Measurements from ENCODE around the gene SYVN1.
A peak's percentile ranks its signal among the peaks of the same experiment; 100 is the strongest.
"Not testable (repeated sequence)": the region's sequence is repeated elsewhere in the genome, so short reads cannot be mapped to it uniquely, and the experiment has no call there.

SYVN1 gene

GRCh38 chr11:65134240-65134951 is at the start of gene SYVN1:
SYVN1 (minus strand) TSS chr11:65134519; CDS start chr11:65133601, 918 bp downstream.
- Histone ChIP-seq H3K27me3 (ENCODE audit: control insufficient read depth, insufficient read depth, low read length) (no peaks in the 10 kb centered on the region), H3K27ac (ENCODE audit: low read length) (no peak within 1 kb of the TSS), H3K4me3 (ENCODE audit: low read length) (peak within 1 kb of the TSS; percentile 90), H3K36me3 (ENCODE audit: control insufficient read depth, insufficient read depth, low read length) (peaks cover 19% of the 10 kb centered on the region), H3K4me1 (ENCODE audit: control insufficient read depth, insufficient read depth, low read length) (peaks cover 2% of the 10 kb centered on the region; the same call in 1 of the 2 replicates), H3K9me3 (ENCODE audit: control insufficient read depth, insufficient read depth, low read length) (no peaks in the 10 kb centered on the region)
- no CpG with 5 or more reads among the region's 60 CpGs for WGBS (ENCODE audit: insufficient coverage, insufficient read length)
- DNase-seq (ENCODE audit: low read depth, low spot score) = no peak

- H3K27ac ChIP-seq (ENCODE audit: low read length) = no peak overlapping the region
- WGBS (ENCODE audit: insufficient coverage, insufficient read length) = no CpG with 5 or more reads among the region's 19 CpGs
These were observed 49.0 kb upstream of the SYVN1 start for GRCh38 chr11:65183201-65183891.

GRCh38 chr11:65182258-65183170 is 48.2 kb upstream of the SYVN1 start:
- WGBS (ENCODE audit: insufficient coverage, insufficient read length) = no CpG with 5 or more reads among the region's 23 CpGs
- no peaks in the 10 kb centered on the region for H3K9me3 ChIP-seq (ENCODE audit: control insufficient read depth, insufficient read depth, low read length)
- H3K4me1 ChIP-seq (ENCODE audit: control insufficient read depth, insufficient read depth, low read length) = peaks cover 14% of the 10 kb centered on the region
- peak overlapping the region; percentile 95 for H3K4me3 ChIP-seq (ENCODE audit: low read length)
- H3K27ac ChIP-seq (ENCODE audit: low read length) = no peak overlapping the region
- no peak for DNase-seq (ENCODE audit: low read depth, low spot score)
- no peaks in the 10 kb centered on the region for H3K27me3 ChIP-seq (ENCODE audit: control insufficient read depth, insufficient read depth, low read length)
- peaks cover 11% of the 10 kb centered on the region for H3K36me3 ChIP-seq (ENCODE audit: control insufficient read depth, insufficient read depth, low read length)

More at GRCh38 chr11:65183201-65183891, 49.0 kb upstream of the SYVN1 start:
- H3K9me3 ChIP-seq (ENCODE audit: control insufficient read depth, insufficient read depth, low read length) = no peaks in the 10 kb centered on the region
- H3K27me3 ChIP-seq (ENCODE audit: control insufficient read depth, insufficient read depth, low read length) = no peaks in the 10 kb centered on the region
- DNase-seq (ENCODE audit: low read depth, low spot score) = no peak
- H3K4me1 ChIP-seq (ENCODE audit: control insufficient read depth, insufficient read depth, low read length) = peaks cover 14% of the 10 kb centered on the region
- peaks cover 16% of the 10 kb centered on the region for H3K36me3 ChIP-seq (ENCODE audit: control insufficient read depth, insufficient read depth, low read length)
- peak overlapping the region; percentile 95; the same call in 1 of the 2 replicates for H3K4me3 ChIP-seq (ENCODE audit: low read length)

GRCh38 chr11:65181569-65182257 is 47.4 kb upstream of the SYVN1 start, which contains the start of gene CAPN1:
CAPN1 (plus strand) TSS chr11:65181928; CDS start chr11:65182702, 774 bp downstream.
- DNase-seq (ENCODE audit: low read depth, low spot score) = peak; percentile 60
- no peak within 1 kb of the TSS for H3K27ac ChIP-seq (ENCODE audit: low read length)
- no peaks in the 10 kb centered on the region for H3K27me3 ChIP-seq (ENCODE audit: control insufficient read depth, insufficient read depth, low read length)
- H3K9me3 ChIP-seq (ENCODE audit: control insufficient read depth, insufficient read depth, low read length) = no peaks in the 10 kb centered on the region
- peaks cover 13% of the 10 kb centered on the region for H3K4me1 ChIP-seq (ENCODE audit: control insufficient read depth, insufficient read depth, low read length)
- no CpG with 5 or more reads among the region's 43 CpGs for WGBS (ENCODE audit: insufficient coverage, insufficient read length)
- H3K36me3 ChIP-seq (ENCODE audit: control insufficient read depth, insufficient read depth, low read length) = peaks cover 4% of the 10 kb centered on the region
- H3K4me3 ChIP-seq (ENCODE audit: low read length) = peak within 1 kb of the TSS; percentile 95

- H3K27me3 ChIP-seq (ENCODE audit: control insufficient read depth, insufficient read depth, low read length) = no peaks in the 10 kb centered on the region
- peak; percentile 37 for DNase-seq (ENCODE audit: low read depth, low spot score)
These were observed 46.7 kb upstream of the SYVN1 start for GRCh38 chr11:65180877-65181568.

GRCh38 chr11:65174571-65175010 is 40.3 kb upstream of the SYVN1 start:
- not testable (repeated sequence) for H3K9me3 ChIP-seq (ENCODE audit: control insufficient read depth, insufficient read depth, low read length); H3K27ac ChIP-seq (ENCODE audit: low read length); H3K36me3 ChIP-seq (ENCODE audit: control insufficient read depth, insufficient read depth, low read length); H3K27me3 ChIP-seq (ENCODE audit: control insufficient read depth, insufficient read depth, low read length); H3K4me1 ChIP-seq (ENCODE audit: control insufficient read depth, insufficient read depth, low read length); H3K4me3 ChIP-seq (ENCODE audit: low read length); DNase-seq (ENCODE audit: low read depth, low spot score)
- no CpG with 5 or more reads among the region's 2 CpGs for WGBS (ENCODE audit: insufficient coverage, insufficient read length)

More at GRCh38 chr11:65180877-65181568, 46.7 kb upstream of the SYVN1 start:
- WGBS (ENCODE audit: insufficient coverage, insufficient read length) = no CpG with 5 or more reads among the region's 60 CpGs
- H3K4me3 ChIP-seq (ENCODE audit: low read length) = peak overlapping the region; percentile 95; the same call in 1 of the 2 replicates
- no peak overlapping the region for H3K27ac ChIP-seq (ENCODE audit: low read length)
- H3K4me1 ChIP-seq (ENCODE audit: control insufficient read depth, insufficient read depth, low read length) = peaks cover 13% of the 10 kb centered on the region
- H3K9me3 ChIP-seq (ENCODE audit: control insufficient read depth, insufficient read depth, low read length) = no peaks in the 10 kb centered on the region
- H3K36me3 ChIP-seq (ENCODE audit: control insufficient read depth, insufficient read depth, low read length) = no peaks in the 10 kb centered on the region

- no peaks in the 10 kb centered on the region for H3K4me1 ChIP-seq (ENCODE audit: control insufficient read depth, insufficient read depth, low read length)
- no peaks in the 10 kb centered on the region for H3K27me3 ChIP-seq (ENCODE audit: control insufficient read depth, insufficient read depth, low read length)
- no peaks in the 10 kb centered on the region for H3K9me3 ChIP-seq (ENCODE audit: control insufficient read depth, insufficient read depth, low read length)
- H3K36me3 ChIP-seq (ENCODE audit: control insufficient read depth, insufficient read depth, low read length) = no peaks in the 10 kb centered on the region
- H3K4me3 ChIP-seq (ENCODE audit: low read length) = no peak overlapping the region
- no peak overlapping the region for H3K27ac ChIP-seq (ENCODE audit: low read length)
- whole genome bisulfite sequencing (ENCODE audit: insufficient coverage, insufficient read length) = no CpG with 5 or more reads among the region's 10 CpGs
- DNase-seq (ENCODE audit: low read depth, low spot score) = no peak
These were observed 38.3 kb upstream of the SYVN1 start for GRCh38 chr11:65172600-65172999.

GRCh38 chr11:65170058-65170534 is 35.8 kb upstream of the SYVN1 start, which contains the start of gene SPDYC:
SPDYC (plus strand) TSS chr11:65170233; CDS start chr11:65171358, 1,125 bp downstream.
- no CpG with 5 or more reads among the region's 21 CpGs for WGBS (ENCODE audit: insufficient coverage, insufficient read length)
- no peak within 1 kb of the TSS for H3K27ac ChIP-seq (ENCODE audit: low read length)
- no peaks in the 10 kb centered on the region for H3K9me3 ChIP-seq (ENCODE audit: control insufficient read depth, insufficient read depth, low read length)
- no peaks in the 10 kb centered on the region for H3K27me3 ChIP-seq (ENCODE audit: control insufficient read depth, insufficient read depth, low read length)
- no peaks in the 10 kb centered on the region for H3K4me1 ChIP-seq (ENCODE audit: control insufficient read depth, insufficient read depth, low read length)
- no peak within 1 kb of the TSS for H3K4me3 ChIP-seq (ENCODE audit: low read length)
- no peak for DNase-seq (ENCODE audit: low read depth, low spot score)
- no peaks in the 10 kb centered on the region for H3K36me3 ChIP-seq (ENCODE audit: control insufficient read depth, insufficient read depth, low read length)

GRCh38 chr11:65169164-65169641 is 34.9 kb upstream of the SYVN1 start:
- H3K4me3 ChIP-seq (ENCODE audit: low read length) = no peak overlapping the region
- H3K9me3 ChIP-seq (ENCODE audit: control insufficient read depth, insufficient read depth, low read length) = no peaks in the 10 kb centered on the region
- WGBS (ENCODE audit: insufficient coverage, insufficient read length) = no CpG with 5 or more reads among the region's 11 CpGs
- H3K27ac ChIP-seq (ENCODE audit: low read length) = no peak overlapping the region
- no peaks in the 10 kb centered on the region for H3K27me3 ChIP-seq (ENCODE audit: control insufficient read depth, insufficient read depth, low read length)
- H3K36me3 ChIP-seq (ENCODE audit: control insufficient read depth, insufficient read depth, low read length) = no peaks in the 10 kb centered on the region
- H3K4me1 ChIP-seq (ENCODE audit: control insufficient read depth, insufficient read depth, low read length) = no peaks in the 10 kb centered on the region
- DNase-seq (ENCODE audit: low read depth, low spot score) = no peak

Data from iPS DF 6.9 (cell line).